Measurements from ENCODE around the gene EIF5B. TPM values are rescaled to one million over a fixed set of nuclear protein-coding genes. Genes with fewer than 3 reads are reported as not detected.
A peak's percentile ranks its signal among the peaks of the same experiment; 100 is the strongest.

Gene EIF5B
- total and polyA plus RNA-seq, 2 experiments from 2014 or later: 34.2 to 108 TPM

- no peak for TF ChIP-seq REST (IDR thresholded peaks at IDR 0.05; ENCODE audit: unreplicated experiment)
Measured at GRCh38 chr2:99444222-99444621, 107.0 kb downstream of the EIF5B start (continued).

- H3K27me3 ChIP-seq (ENCODE audit: insufficient read depth): no peaks in the 10 kb centered on the region
- no peaks in the 10 kb centered on the region for H3F3A ChIP-seq (replicated peaks; ENCODE audit: low read depth)
- no peaks in the 10 kb centered on the region for H3K9me2 ChIP-seq (ENCODE audit: insufficient read depth)
- Mint-ChIP-seq H3K27me3 (ENCODE audit: insufficient read depth, low read depth, poor library complexity) (no peaks in the 10 kb centered on the region), H3K4me3 (no peak overlapping the region), H3K9me3 (no peaks in the 10 kb centered on the region), H3K27ac (peak overlapping the region; percentile 70; the same call in 1 of the 2 replicates), H3K36me3 (ENCODE audit: low read depth) (peaks cover 22% of the 10 kb centered on the region), H3K4me1 (peaks cover 10% of the 10 kb centered on the region)
- H3K27ac ChIP-seq (ENCODE audit: low read depth): 0 out of 2 replicates have a peak overlapping the region, but pooled peaks have one; percentile 23
- no peaks in the 10 kb centered on the region for H4K20me1 ChIP-seq (replicated peaks; ENCODE audit: insufficient read depth)
- no peak overlapping the region for H3K4me2 ChIP-seq
- peaks cover 15% of the 10 kb centered on the region for H3K4me1 ChIP-seq (ENCODE audit: insufficient read depth)
- H2AFZ ChIP-seq: no peak overlapping the region
- peaks cover 32% of the 10 kb centered on the region for H3K79me2 ChIP-seq (replicated peaks; ENCODE audit: insufficient read depth)
- no peak overlapping the region for H3K4me3 ChIP-seq
- DNase-seq (ENCODE audit: low spot score): no peak
- H3K36me3 ChIP-seq (ENCODE audit: insufficient read depth): peaks cover 5% of the 10 kb centered on the region; the same call in 1 of the 2 replicates
- no peak for ATAC-seq
- TF ChIP-seq ZNF462 (CRISPR knock-in tag; IDR thresholded peaks at IDR 0.05) (no peak), REST (IDR thresholded peaks at IDR 0.05; ENCODE audit: unreplicated experiment) (no peak), EZH2phosphoT487 (IDR thresholded peaks at IDR 0.05; ENCODE audit: unreplicated experiment) (no peak), ETS1 (IDR thresholded peaks at IDR 0.05) (no peak), ZNF331 (CRISPR knock-in tag; IDR thresholded peaks at IDR 0.05; ENCODE audit: low read depth) (no peak), CTCF (conservative IDR thresholded peaks at IDR 0.05; ENCODE audit: low read depth in 2 of 2) (no peak), ZNF114 (CRISPR knock-in tag; IDR thresholded peaks at IDR 0.05) (no peak), EZH2 (IDR thresholded peaks at IDR 0.05; ENCODE audit: low read depth, unreplicated experiment) (no peak)
Measured at GRCh38 chr2:99445065-99445464, 107.9 kb downstream of the EIF5B start.
